Measurements from ENCODE around the gene ADSS2.

GRCh38 chr1:244447024-244447423 is 4.7 kb downstream of the ADSS2 start:
- no peak for TF ChIP-seq POLR2A (IDR thresholded peaks at IDR 0.05)
- TF ChIP-seq CTCF (IDR thresholded peaks at IDR 0.05), result no peak
